ENCODE data around the gene SH3D21.

GRCh38 chr1:36352125-36352909, 46.1 kb downstream of the SH3D21 start:
- TF ChIP-seq CTCF (IDR thresholded peaks at IDR 0.05; ENCODE audit: insufficient read depth, low read length, poor library complexity, severe bottlenecking) (no peak), EZH2phosphoT487 (conservative IDR thresholded peaks at IDR 0.05; ENCODE audit: low read length) (no peak)

Measured in SU-DHL-6 (cell line).